A673 (cell line): ENCODE measurements around the gene BBS5. TPM values are rescaled to one million over a fixed set of nuclear protein-coding genes. Genes with fewer than 3 reads are reported as not detected.
"Not testable (repeated sequence)": the region's sequence is repeated elsewhere in the genome, so short reads cannot be mapped to it uniquely, and the experiment has no call there.

Experiments
- BruUV-seq: library from RNA; stranded (reverse); fragments of 400-500 nt; replicated peaks from 2 replicates; lab custom pipeline; 2021; lab: Mats Ljungman, UMichigan
- CTCF ChIA-PET: fragments of 300-600 bp; sonication (Branson Sonifier 250); formaldehyde crosslinking; loops from one replicate; lab custom pipeline; 2022; ENCODE audit warnings: antibody characterized with exemption; lab: Charles Lee
- POLR2A ChIA-PET: fragments of 300-600 bp; sonication (Branson Sonifier 250); formaldehyde crosslinking; loops from one replicate; lab custom pipeline; 2022; ENCODE audit warnings: antibody characterized with exemption; ENCODE audit not compliant: low non-redundant PET; lab: Charles Lee
- DNase-seq: peaks from one replicate; pipeline ENCODE4 v3.0.0-alpha.2; 2015; ENCODE audit warnings: low spot score
- H3K27ac ChIP-seq: fragments of 200-600 bp; sonication (generic); 2 replicates; pipeline ENCODE4 v1.5.1; 2016; ENCODE audit warnings: mixed run types, low read depth, mild to moderate bottlenecking, mixed read lengths, antibody characterized with exemption, low read length; ENCODE audit not compliant: poor library complexity, severe bottlenecking
- H3K27me3 ChIP-seq: fragments of 200-600 bp; sonication (generic); replicated peaks from 2 replicates; pipeline ENCODE4 v1.6.1; 2017; ENCODE audit warnings: mixed run types, low read depth, mild to moderate bottlenecking, mixed read lengths, antibody characterized with exemption, low read length; ENCODE audit not compliant: insufficient read depth, poor library complexity
- H3K36me3 ChIP-seq: fragments of 200-600 bp; sonication (generic); 2 replicates; pipeline ENCODE4 v1.6.1; 2016; ENCODE audit warnings: mixed run types, mild to moderate bottlenecking, mixed read lengths, antibody characterized with exemption, low read length; ENCODE audit not compliant: insufficient read depth, poor library complexity, severe bottlenecking
- H3K4me1 ChIP-seq: fragments of 200-600 bp; sonication (generic); 2 replicates; pipeline ENCODE4 v1.6.1; 2017; ENCODE audit warnings: mixed run types, mild to moderate bottlenecking, mixed read lengths, antibody characterized with exemption, low read length; ENCODE audit not compliant: insufficient read depth, poor library complexity, severe bottlenecking
- H3K4me3 ChIP-seq: fragments of 200-600 bp; sonication (generic); 2 replicates; pipeline ENCODE4 v1.5.1; 2016; ENCODE audit warnings: low read depth, mixed run types, mild to moderate bottlenecking, mixed read lengths, low read length; ENCODE audit not compliant: poor library complexity, severe bottlenecking
- H3K9me3 ChIP-seq: fragments of 200-600 bp; sonication (generic); 2 replicates; pipeline ENCODE4 v1.6.1; 2016; ENCODE audit warnings: mixed run types, low read depth, mild to moderate bottlenecking, mixed read lengths, antibody characterized with exemption, low read length; ENCODE audit not compliant: poor library complexity, severe bottlenecking
- EZH2 ChIP-seq: fragments of 200-600 bp; sonication (generic); IDR thresholded peaks from 2 replicates; pipeline ENCODE4 v1.6.1; 2017; ENCODE audit warnings: borderline replicate concordance, low read depth, mild to moderate bottlenecking, mixed read lengths, antibody characterized with exemption, low read length; ENCODE audit not compliant: poor library complexity, severe bottlenecking
- intact Hi-C: fragments of 100-400 bp; cut with micrococcal nuclease; formaldehyde crosslinking; loops from one replicate; pipeline ENCODE4 v1.10.0; 2022; ENCODE audit not compliant: unreplicated experiment
- total RNA-seq: library from RNA; stranded (reverse); gene quantifications from 2 replicates; pipeline ENCODE4 v1.2.3, GENCODE V29; 2021
- TF ChIP-seq, protein P1 (sequence below): fragments of 300-800, 200-600 bp; sonication (generic); conservative IDR thresholded peaks from 2 replicates; pipeline ENCODE4 v1.5.1; 2017; ENCODE audit warnings: low read depth, mild to moderate bottlenecking, antibody characterized with exemption, low read length, moderate library complexity, mixed read lengths

BBS5 gene
- total RNA-seq, 1 experiment from 2014 or later = 11.5 TPM

DNA sequence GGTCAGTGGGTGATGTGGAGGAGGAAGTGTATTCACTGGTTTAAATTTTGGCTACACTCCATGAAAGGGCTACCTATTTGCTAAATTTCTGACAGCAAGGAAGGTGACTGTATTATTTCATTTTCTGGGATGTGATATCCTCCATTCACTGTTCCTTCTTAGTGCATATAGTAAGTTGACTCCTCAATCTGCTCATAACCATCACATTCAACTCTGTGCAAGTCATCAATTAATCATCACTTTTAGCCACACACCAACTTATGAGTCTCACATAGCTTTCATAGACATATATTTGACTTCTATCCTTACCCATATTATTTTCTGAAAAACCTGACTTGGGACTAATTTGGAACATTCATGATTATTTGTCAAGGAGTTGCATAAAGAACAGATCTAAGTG lies 47.2 kb downstream of the BBS5 start:
- ChIA-PET POLR2A (no interaction called here), CTCF (no interaction called here)
- BruUV-seq = no TSS peak
- no peak overlapping the region for H3K4me3 ChIP-seq
- no peak for DNase-seq
- intact Hi-C loops = loop anchor here (5.0 kb wide), 1 partner anchor 401 kb away; no protein-coding TSS in a partner anchor
- H3K9me3 ChIP-seq = no peaks in the 10 kb centered on the region
- no peaks in the 10 kb centered on the region for H3K4me1 ChIP-seq
- no peak overlapping the region for H3K27ac ChIP-seq
- TF ChIP-seq, protein P1, sequence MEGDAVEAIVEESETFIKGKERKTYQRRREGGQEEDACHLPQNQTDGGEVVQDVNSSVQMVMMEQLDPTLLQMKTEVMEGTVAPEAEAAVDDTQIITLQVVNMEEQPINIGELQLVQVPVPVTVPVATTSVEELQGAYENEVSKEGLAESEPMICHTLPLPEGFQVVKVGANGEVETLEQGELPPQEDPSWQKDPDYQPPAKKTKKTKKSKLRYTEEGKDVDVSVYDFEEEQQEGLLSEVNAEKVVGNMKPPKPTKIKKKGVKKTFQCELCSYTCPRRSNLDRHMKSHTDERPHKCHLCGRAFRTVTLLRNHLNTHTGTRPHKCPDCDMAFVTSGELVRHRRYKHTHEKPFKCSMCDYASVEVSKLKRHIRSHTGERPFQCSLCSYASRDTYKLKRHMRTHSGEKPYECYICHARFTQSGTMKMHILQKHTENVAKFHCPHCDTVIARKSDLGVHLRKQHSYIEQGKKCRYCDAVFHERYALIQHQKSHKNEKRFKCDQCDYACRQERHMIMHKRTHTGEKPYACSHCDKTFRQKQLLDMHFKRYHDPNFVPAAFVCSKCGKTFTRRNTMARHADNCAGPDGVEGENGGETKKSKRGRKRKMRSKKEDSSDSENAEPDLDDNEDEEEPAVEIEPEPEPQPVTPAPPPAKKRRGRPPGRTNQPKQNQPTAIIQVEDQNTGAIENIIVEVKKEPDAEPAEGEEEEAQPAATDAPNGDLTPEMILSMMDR = no peak
- no peak for TF ChIP-seq EZH2
- H3K27me3 ChIP-seq = no peaks in the 10 kb centered on the region
- H3K36me3 ChIP-seq = no peaks in the 10 kb centered on the region

- H3K4me1 ChIP-seq = no peaks in the 10 kb centered on the region
- TF ChIP-seq, protein P1 = peak; percentile 89
- TF ChIP-seq EZH2 = no peak
- BruUV-seq = no TSS peak
- no peaks in the 10 kb centered on the region for H3K9me3 ChIP-seq
- H3K27me3 ChIP-seq = no peaks in the 10 kb centered on the region
- intact Hi-C loops = loop anchor here (2.0 to 5.0 kb wide), 2 partner anchors 149 to 399 kb away; no protein-coding TSS in a partner anchor
- no peak overlapping the region for H3K4me3 ChIP-seq
- ChIA-PET CTCF (no interaction called here), POLR2A (interaction anchor here (0.7 kb wide), 1 partner anchor 166 kb away, joined by 3 read pairs; the partner anchor contains the start of genes CFAP210 and PHOSPHO2)
- no peaks in the 10 kb centered on the region for H3K36me3 ChIP-seq
- no peak overlapping the region for H3K27ac ChIP-seq
- DNase-seq = peak; percentile 74
Observed at GRCh38 chr2:169528271-169528701, 49.0 kb downstream of the BBS5 start.

DNA sequence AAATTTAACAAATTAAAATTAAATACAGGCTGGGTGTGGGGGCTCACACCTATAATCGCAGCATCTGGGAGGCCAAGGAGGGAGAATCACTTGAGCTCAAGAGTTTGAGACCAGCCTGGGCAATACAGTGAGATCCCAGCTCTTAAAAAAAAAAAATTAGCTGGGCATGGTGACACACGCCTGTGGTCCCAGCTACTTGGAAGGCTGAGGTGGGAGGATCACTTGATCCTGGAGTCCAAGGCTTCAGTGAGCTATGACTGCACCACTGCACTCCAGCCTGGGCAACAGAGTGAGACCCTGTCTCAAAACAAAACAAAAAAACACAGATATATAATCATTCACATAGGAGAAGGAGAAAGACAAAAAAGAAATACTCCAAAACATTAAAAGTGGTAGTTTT lies 60.2 kb downstream of the BBS5 start:
- H3K9me3 ChIP-seq, intact Hi-C loops, BruUV-seq, POLR2A ChIA-PET, DNase-seq, H3K4me1 ChIP-seq, CTCF ChIA-PET, H3K36me3 ChIP-seq, H3K27ac ChIP-seq, H3K4me3 ChIP-seq, H3K27me3 ChIP-seq: not testable (repeated sequence)

DNA sequence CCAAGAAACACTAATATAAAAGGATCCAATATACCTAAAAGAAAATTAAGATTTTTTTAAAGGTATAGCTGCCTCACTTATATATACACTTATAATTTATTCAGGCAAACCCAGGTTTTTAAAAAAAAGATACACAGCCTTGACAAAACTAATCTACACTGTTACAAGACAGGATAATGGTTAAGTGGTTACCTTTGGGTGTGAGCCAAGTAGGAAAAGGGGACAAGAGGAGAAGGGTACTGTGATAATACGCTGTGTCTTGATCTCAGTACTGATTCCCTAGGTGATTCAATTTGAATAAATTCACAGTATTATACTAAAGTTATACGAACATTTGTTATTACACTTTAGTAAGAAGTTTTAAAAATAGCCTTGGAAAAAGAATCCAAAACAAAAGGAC lies 60.9 kb downstream of the BBS5 start:
- Histone ChIP-seq H3K36me3 (peaks cover 3% of the 10 kb centered on the region), H3K4me1 (no peaks in the 10 kb centered on the region), H3K4me3 (no peak overlapping the region), H3K27ac (no peak overlapping the region), H3K27me3 (no peaks in the 10 kb centered on the region), H3K9me3 (no peaks in the 10 kb centered on the region)
- ChIA-PET POLR2A (no interaction called here), CTCF (no interaction called here)
- TF ChIP-seq, protein P1 = no peak
- no peak for TF ChIP-seq EZH2
- intact Hi-C loops = no loop called here
- BruUV-seq = no TSS peak
- DNase-seq = no peak
